ENCODE results near the gene CCDC13. TPM values are rescaled to one million over a fixed set of nuclear protein-coding genes. Genes with fewer than 3 reads are reported as not detected.

The CCDC13 gene
- total RNA-seq, 6 experiments from 2014 or later: 1.2 to 2.5 (median 1.6) TPM

- intact Hi-C loops (cut with DNase I): no loop called here
- peaks cover 0 to 16% (median 7%) of the 10 kb centered on the region in 4 donors for H3K4me1 ChIP-seq
Measured at GRCh38 chr3:42749753-42750231, 23.3 kb downstream of the CCDC13 start.

GRCh38 chr3:42749025-42749752 lies 23.9 kb downstream of the CCDC13 start:
- 95% methylated on average over 3 of the region's 10 CpGs for WGBS (ENCODE audit: insufficient coverage, low coverage, low lambda C conversion rate, missing lambda C conversion rate)
- intact Hi-C loops (cut with DNase I): no loop called here
- no peak for ATAC-seq
- Histone ChIP-seq H3K9me3 (no peaks in the 10 kb centered on the region), H3K4me3 (no peak overlapping the region), H3K4me1 (peaks cover 0 to 19% (median 9%) of the 10 kb centered on the region in 4 donors), H3K27me3 (no peaks in the 10 kb centered on the region), H3K36me3 (no peaks in the 10 kb centered on the region), H3K27ac (no peak overlapping the region)
- TF ChIP-seq CTCF (IDR thresholded peaks at IDR 0.05) (no peak), POLR2A (IDR thresholded peaks at IDR 0.05) (no peak)
- DNase-seq: peak in 1 of 3 donors; percentile 45

More at GRCh38 chr3:42749753-42750231, 23.3 kb downstream of the CCDC13 start:
- DNase-seq (no peak), ATAC-seq (peak; percentile 28 to 57 (median 47))
- Histone ChIP-seq H3K4me3 (no peak overlapping the region), H3K9me3 (no peaks in the 10 kb centered on the region), H3K27ac (no peak overlapping the region), H3K27me3 (no peaks in the 10 kb centered on the region), H3K36me3 (no peaks in the 10 kb centered on the region)
- WGBS (ENCODE audit: insufficient coverage, low coverage, low lambda C conversion rate, missing lambda C conversion rate): 48% methylated on average over 2 of the region's 10 CpGs
- TF ChIP-seq POLR2A (IDR thresholded peaks at IDR 0.05) (no peak), CTCF (IDR thresholded peaks at IDR 0.05) (peak in 3 of 4 donors; percentile 29 to 48 (median 37))

GRCh38 chr3:42747581-42747980 lies 25.5 kb downstream of the CCDC13 start:
- Histone ChIP-seq H3K4me3 (no peak overlapping the region), H3K36me3 (no peaks in the 10 kb centered on the region), H3K27ac (no peak overlapping the region), H3K9me3 (no peaks in the 10 kb centered on the region), H3K4me1 (peaks cover 0 to 19% (median 9%) of the 10 kb centered on the region in 4 donors), H3K27me3 (no peaks in the 10 kb centered on the region)
- DNase-seq (peak in 1 of 3 donors; percentile 35), ATAC-seq (no peak)
- intact Hi-C loops (cut with DNase I): no loop called here
- 89% methylated on average over 3 of the region's 6 CpGs for WGBS (ENCODE audit: insufficient coverage, low coverage, low lambda C conversion rate, missing lambda C conversion rate)
- TF ChIP-seq CTCF (IDR thresholded peaks at IDR 0.05): no peak

GRCh38 chr3:42746455-42747450 lies 26.3 kb downstream of the CCDC13 start:
- no peaks in the 10 kb centered on the region for H3K36me3 ChIP-seq
- WGBS (ENCODE audit: insufficient coverage, low coverage, low lambda C conversion rate, missing lambda C conversion rate): 19% methylated on average over 2 of the region's 11 CpGs
- no peak overlapping the region for H3K4me3 ChIP-seq
- no peaks in the 10 kb centered on the region for H3K27me3 ChIP-seq
- peaks cover 0 to 19% (median 9%) of the 10 kb centered on the region in 4 donors for H3K4me1 ChIP-seq
- peak in 1 of 3 donors; percentile 54 for DNase-seq
- TF ChIP-seq POLR2A (IDR thresholded peaks at IDR 0.05) (no peak), CTCF (IDR thresholded peaks at IDR 0.05) (no peak)
- intact Hi-C loops (cut with DNase I): no loop called here
- peak; percentile 36 to 67 (median 60) for ATAC-seq
- H3K9me3 ChIP-seq: no peaks in the 10 kb centered on the region
- H3K27ac ChIP-seq: peak overlapping the region in 2 of 3 donors; percentile 24 to 41

All from right lobe of liver (tissue), 6 donors.